GM18511 (cell line): ENCODE results near the gene GALNT2.

Experiments used
- ATAC-seq: cut with Tn5 transposase; IDR thresholded peaks from one replicate; pipeline ENCODE4 v1.9.1; 2021; ENCODE audit warnings: mild to moderate bottlenecking, moderate library complexity; ENCODE audit not compliant: unreplicated experiment

GALNT2 gene

GRCh38 chr1:230141797-230142607, 75.0 kb downstream of the GALNT2 start:
- no peak for ATAC-seq

GRCh38 chr1:230142608-230143210, 75.7 kb downstream of the GALNT2 start:
- ATAC-seq: no peak

GRCh38 chr1:230143534-230143933, 76.5 kb downstream of the GALNT2 start:
- ATAC-seq: no peak

- no peak for ATAC-seq
These were observed 77.1 kb downstream of the GALNT2 start for GRCh38 chr1:230144010-230144614.

- ATAC-seq: no peak
These were observed 77.9 kb downstream of the GALNT2 start for GRCh38 chr1:230144758-230145504.

- no peak for ATAC-seq
These were observed 78.5 kb downstream of the GALNT2 start for GRCh38 chr1:230145505-230145899.

GRCh38 chr1:230145953-230146476, 79.0 kb downstream of the GALNT2 start:
- peak; percentile 41 for ATAC-seq

GRCh38 chr1:230146709-230147108, 79.7 kb downstream of the GALNT2 start:
- ATAC-seq: no peak

- no peak for ATAC-seq
These were observed 80.5 kb downstream of the GALNT2 start for GRCh38 chr1:230147253-230148125.

GRCh38 chr1:230148126-230148652, 81.2 kb downstream of the GALNT2 start:
- ATAC-seq: no peak

- no peak for ATAC-seq
These were observed 81.9 kb downstream of the GALNT2 start for GRCh38 chr1:230148768-230149469.

GRCh38 chr1:230149751-230150584, 82.9 kb downstream of the GALNT2 start:
- peak; percentile 79 for ATAC-seq

GRCh38 chr1:230150615-230151014, 83.6 kb downstream of the GALNT2 start:
- ATAC-seq: no peak

- no peak for ATAC-seq
These were observed 85.0 kb downstream of the GALNT2 start for GRCh38 chr1:230151924-230152468.

- no peak for ATAC-seq
These were observed 86.0 kb downstream of the GALNT2 start for GRCh38 chr1:230152999-230153398.

GRCh38 chr1:230153641-230154296, 86.7 kb downstream of the GALNT2 start:
- no peak for ATAC-seq

- ATAC-seq: no peak
These were observed 88.0 kb downstream of the GALNT2 start for GRCh38 chr1:230155021-230155420.

GRCh38 chr1:230156068-230156467, 89.0 kb downstream of the GALNT2 start:
- no peak for ATAC-seq
